PFSK-1 (cell line): Measurements from ENCODE around the gene NACAD.

Experiments used
- POLR2AphosphoS5 ChIP-seq: IDR thresholded peaks from 2 replicates; pipeline ENCODE4 v1.6.1; 2012; ENCODE audit warnings: low read depth, mild to moderate bottlenecking, control low read depth, low read length, moderate library complexity
- SIN3A ChIP-seq: IDR thresholded peaks from 2 replicates; pipeline ENCODE4 v1.6.1; 2012; ENCODE audit warnings: mild to moderate bottlenecking, low read length, moderate library complexity, borderline replicate concordance; ENCODE audit not compliant: insufficient read depth

GRCh38 chr7:45106820-45107219 lies 18.1 kb upstream of the NACAD start:
- TF ChIP-seq POLR2AphosphoS5 (no peak), SIN3A (no peak)
